Left lung (tissue), 10 donors: Measurements from ENCODE around the gene SLC17A7. TPM values are rescaled to one million over a fixed set of nuclear protein-coding genes. Genes with fewer than 3 reads are reported as not detected.

Source experiments
- ATAC-seq: fragments of 200-7000 bp; cut with Tn5 transposase; one replicate; pipeline ENCODE4 v1.9.1; 2020; ENCODE audit warnings: moderate library complexity
- DNase-seq, 4 donors: peaks; one replicate each; pipeline ENCODE4 v3.0.0-alpha.2; 2013 to 2020
- H3K27ac ChIP-seq, 2 donors: fragments of 200-600 bp; sonication (generic) in 1 of 2; one replicate each; pipeline versions ENCODE4 v1.5.0 to v1.8.0; 2020 to 2021
- H3K27me3 ChIP-seq, 2 donors: fragments of 200-600 bp; sonication (generic) in 1 of 2; one replicate each; pipeline versions ENCODE4 v1.5.0 to v1.8.0; 2020 to 2021
- H3K36me3 ChIP-seq, 2 donors: fragments of 200-600 bp; sonication (generic) in 1 of 2; one replicate each; pipeline versions ENCODE4 v1.5.0 to v1.8.0; 2020 to 2021
- H3K4me1 ChIP-seq, 2 donors: fragments of 200-600 bp; one replicate each; pipeline ENCODE4 v1.8.0; 2021
- H3K4me3 ChIP-seq, 2 donors: fragments of 200-600 bp; sonication (generic) in 1 of 2; one replicate each; pipeline versions ENCODE4 v1.5.0 to v1.8.0; 2020 to 2021; ENCODE audit warnings: mild to moderate bottlenecking in 1 of 2
- H3K9me3 ChIP-seq, 2 donors: fragments of 200-600 bp; sonication (generic) in 1 of 2; one replicate each; pipeline versions ENCODE4 v1.5.0 to v1.8.0; 2020 to 2021
- CTCF ChIP-seq, 2 donors: fragments of 200-600 bp; sonication (generic) in 1 of 2; IDR thresholded peaks; one replicate each; pipeline versions ENCODE4 v1.5.0 to v1.8.0; 2021; ENCODE audit warnings: antibody characterized with exemption in 2 of 2
- intact Hi-C, 2 donors: fragments of 100-400 bp; cut with DNase I; formaldehyde crosslinking; loops; one replicate each; pipeline versions ENCODE4 v1.11.2 to v1.14.2; 2022
- polyA plus RNA-seq, 6 donors: library from polyadenylated mRNA; unstranded; fragments of 120-200 nt; gene quantifications; one replicate each; pipeline ENCODE4 v1.2.1, GENCODE V29; 2013; ENCODE audit not compliant: insufficient read length in 6 of 6
- total RNA-seq, 2 donors: library from RNA; stranded (reverse); fragmentation: NEBNext Ultra II Directional; extraction: Animal tissue kit (Norgen Biotek cat#: 25700); gene quantifications; one replicate each; pipeline ENCODE4 v1.2.1, GENCODE V29; 2021
- donor health status: DM: no; HTN: yes; CAD: no.
- donor health status: DM: no; HTN: no; CAD: no.

SLC17A7 gene
- total and polyA plus RNA-seq, 8 donors = 0.21 to 0.70 (median 0.33) TPM

DNA sequence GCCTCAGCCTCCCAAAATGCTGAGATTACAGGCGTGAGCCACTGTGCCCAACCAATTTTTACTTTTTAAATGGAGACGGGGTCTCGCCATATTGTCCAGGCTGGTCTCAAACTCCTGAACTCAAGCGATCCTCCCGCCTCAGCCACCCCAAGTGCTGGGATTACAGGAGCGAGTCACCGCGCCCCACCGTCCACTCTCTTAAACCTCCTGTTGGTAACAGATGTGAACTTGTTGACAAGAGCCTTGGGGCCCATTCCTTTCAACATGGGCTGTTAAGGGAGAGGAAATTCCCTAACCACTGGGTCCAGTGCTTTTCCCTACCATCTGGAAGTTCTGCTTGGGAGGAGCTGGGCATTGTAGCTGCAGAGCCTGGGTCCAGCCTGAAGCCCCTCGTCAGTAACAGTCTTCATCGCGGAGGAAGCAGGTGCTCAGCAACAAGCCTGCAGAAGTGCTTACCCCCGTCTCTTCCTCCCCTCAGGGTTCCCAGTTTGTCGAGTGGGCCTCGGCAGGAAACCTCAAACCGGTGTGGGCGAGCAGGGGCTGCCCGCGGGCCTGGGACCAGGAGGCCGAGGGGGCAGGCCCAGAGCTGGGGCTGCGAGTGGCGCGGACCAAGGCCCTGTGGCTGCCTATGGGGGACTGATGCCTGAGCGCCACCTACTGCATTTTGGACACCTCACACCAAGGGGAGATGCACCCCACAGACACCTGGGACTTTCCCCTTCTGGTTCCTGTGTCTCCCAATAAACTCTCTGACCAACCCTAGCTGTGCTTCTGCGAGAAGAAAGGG lies 28.7 kb upstream of the SLC17A7 start:
- intact Hi-C loops = no loop called here
- peak in 1 of 2 donors; percentile 15 for TF ChIP-seq CTCF (IDR thresholded peaks at IDR 0.05)
- DNase-seq (no peak), ATAC-seq (peak; percentile 10)
- Histone ChIP-seq H3K4me1 (peaks cover 0 to 30% of the 10 kb centered on the region in 2 donors), H3K36me3 (peaks cover 0 to 49% of the 10 kb centered on the region in 2 donors), H3K27ac (peak overlapping the region in 1 of 2 donors; percentile 61), H3K27me3 (no peaks in the 10 kb centered on the region), H3K4me3 (no peak overlapping the region), H3K9me3 (no peaks in the 10 kb centered on the region)

GRCh38 chr19:49468746-49469447 lies 27.6 kb upstream of the SLC17A7 start:
- no peak overlapping the region for H3K4me3 ChIP-seq
- H3K4me1 ChIP-seq = peaks cover 0 to 29% of the 10 kb centered on the region in 2 donors
- no peak for TF ChIP-seq CTCF (IDR thresholded peaks at IDR 0.05)
- peak overlapping the region in 1 of 2 donors; percentile 61 for H3K27ac ChIP-seq
- peak in 1 of 4 donors; percentile 57 for DNase-seq
- no peaks in the 10 kb centered on the region for H3K27me3 ChIP-seq
- H3K9me3 ChIP-seq = no peaks in the 10 kb centered on the region
- H3K36me3 ChIP-seq = peaks cover 0 to 60% of the 10 kb centered on the region in 2 donors
- intact Hi-C loops = no loop called here
- ATAC-seq = peak; percentile 47

DNA sequence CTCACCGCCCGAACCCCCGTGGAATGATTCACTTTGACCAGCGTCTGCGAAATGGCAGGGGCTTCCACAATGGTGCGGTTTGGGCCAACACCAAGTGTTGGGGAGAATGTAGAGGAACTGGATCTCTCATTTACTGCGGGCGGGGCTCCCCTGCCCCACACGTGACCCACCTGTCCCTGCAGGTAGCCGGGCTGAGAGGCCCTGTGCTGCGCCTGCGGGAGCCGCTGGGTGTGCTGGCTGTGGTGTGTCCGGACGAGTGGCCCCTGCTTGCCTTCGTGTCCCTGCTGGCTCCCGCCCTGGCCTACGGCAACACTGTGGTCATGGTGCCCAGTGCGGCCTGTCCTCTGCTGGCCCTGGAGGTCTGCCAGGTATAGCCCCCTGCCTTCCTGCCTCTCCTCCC lies 26.9 kb upstream of the SLC17A7 start:
- H3K9me3 ChIP-seq = no peaks in the 10 kb centered on the region
- intact Hi-C loops = no loop called here
- H3K36me3 ChIP-seq = peaks cover 0 to 63% of the 10 kb centered on the region in 2 donors
- ATAC-seq (no peak), DNase-seq (no peak)
- no peak overlapping the region for H3K4me3 ChIP-seq
- TF ChIP-seq CTCF (IDR thresholded peaks at IDR 0.05) = no peak
- H3K27ac ChIP-seq = peak overlapping the region in 1 of 2 donors; percentile 61
- peaks cover 0 to 23% of the 10 kb centered on the region in 2 donors for H3K4me1 ChIP-seq
- H3K27me3 ChIP-seq = no peaks in the 10 kb centered on the region

DNA sequence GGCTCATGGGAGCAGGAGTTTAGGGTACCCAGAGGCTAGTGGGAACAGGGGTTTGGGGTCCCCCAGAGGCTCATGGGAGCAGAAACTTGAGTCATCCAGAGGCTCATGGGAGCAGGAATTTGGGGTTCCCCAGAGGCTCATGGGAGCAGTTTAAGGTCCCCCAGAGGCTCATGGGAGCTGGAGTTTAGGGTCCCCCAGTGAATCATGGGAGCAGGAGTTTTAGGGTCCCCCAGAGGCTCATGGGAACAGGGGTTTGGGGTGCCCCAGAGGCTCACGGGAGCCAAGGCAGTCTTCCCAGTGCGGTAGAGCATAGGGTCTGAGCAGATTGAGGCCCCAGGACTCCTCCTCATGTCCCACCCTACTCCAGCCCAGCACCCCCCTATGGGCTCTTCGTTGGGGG lies 24.0 kb upstream of the SLC17A7 start:
- Histone ChIP-seq H3K27ac (no peak overlapping the region), H3K36me3 (peaks cover 0 to 79% of the 10 kb centered on the region in 2 donors), H3K9me3 (no peaks in the 10 kb centered on the region), H3K27me3 (no peaks in the 10 kb centered on the region), H3K4me3 (no peak overlapping the region), H3K4me1 (peaks cover 0 to 18% of the 10 kb centered on the region in 2 donors)
- ATAC-seq (no peak), DNase-seq (no peak)
- no peak for TF ChIP-seq CTCF (IDR thresholded peaks at IDR 0.05)
- intact Hi-C loops = no loop called here
